OCI-LY1 (cell line): ENCODE results near the gene STK32B.
"Not testable (repeated sequence)": the region's sequence is repeated elsewhere in the genome, so short reads cannot be mapped to it uniquely, and the experiment has no call there.

ENCODE experiments used
- CTCF ChIP-seq: fragments of 200-600 bp; sonication (generic), shearing (Covaris generic); IDR thresholded peaks from 2 replicates; pipeline ENCODE4 v1.5.1; 2017; ENCODE audit warnings: mild to moderate bottlenecking, antibody characterized with exemption, low read length, moderate library complexity, mixed read lengths
- EZH2 ChIP-seq: fragments of 200-600 bp; sonication (generic), shearing (Covaris generic); IDR thresholded peaks from 2 replicates; pipeline ENCODE4 v1.8.0; 2017; ENCODE audit warnings: borderline replicate concordance, mixed run types, mild to moderate bottlenecking, antibody characterized with exemption, low read length, moderate library complexity, mixed read lengths

- TF ChIP-seq CTCF, EZH2: not testable (repeated sequence)
These were observed 195.8 kb downstream of the STK32B start for GRCh38 chr4:5247061-5247460.
